ENCODE results near the gene CST7. TPM values are rescaled to one million over a fixed set of nuclear protein-coding genes. Genes with fewer than 3 reads are reported as not detected.

Gene CST7
- total RNA-seq, 1 donor from 2014 or later = 0.66 TPM

DNA sequence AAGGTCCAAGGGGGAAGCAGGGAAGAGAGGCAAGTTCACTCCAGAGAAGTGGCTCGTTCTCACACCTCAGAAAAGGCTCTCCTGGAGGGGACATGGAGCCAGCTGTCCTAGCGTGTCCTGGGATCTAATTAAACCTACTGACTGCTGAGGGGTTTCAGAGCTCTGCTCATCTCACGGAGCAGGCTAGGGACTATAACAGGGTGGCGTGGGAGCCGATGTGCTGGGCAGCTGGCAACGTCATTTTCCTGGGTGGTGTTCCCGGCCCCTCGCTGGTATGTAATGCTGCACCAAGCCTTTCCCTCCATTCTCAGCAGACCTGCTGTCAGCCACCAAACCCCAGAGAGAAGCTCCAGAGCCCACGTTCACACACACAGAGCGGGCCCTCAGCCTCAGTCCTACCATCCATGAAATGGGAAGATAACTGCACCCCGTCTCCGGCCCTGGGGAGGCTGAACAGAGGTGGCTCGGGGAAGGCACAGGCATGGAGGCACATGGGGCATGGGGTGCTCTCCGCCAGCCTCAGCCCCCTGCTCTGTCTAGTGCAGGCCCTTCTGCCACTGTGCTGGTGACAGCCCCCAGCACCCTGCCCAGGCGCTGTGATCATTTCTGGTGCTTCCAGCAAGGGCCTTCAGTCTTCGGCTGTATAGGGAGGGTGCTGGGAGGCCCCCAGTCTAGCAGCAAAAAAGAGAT is 1.9 kb downstream of the CST7 start:
- TF ChIP-seq, protein P1, sequence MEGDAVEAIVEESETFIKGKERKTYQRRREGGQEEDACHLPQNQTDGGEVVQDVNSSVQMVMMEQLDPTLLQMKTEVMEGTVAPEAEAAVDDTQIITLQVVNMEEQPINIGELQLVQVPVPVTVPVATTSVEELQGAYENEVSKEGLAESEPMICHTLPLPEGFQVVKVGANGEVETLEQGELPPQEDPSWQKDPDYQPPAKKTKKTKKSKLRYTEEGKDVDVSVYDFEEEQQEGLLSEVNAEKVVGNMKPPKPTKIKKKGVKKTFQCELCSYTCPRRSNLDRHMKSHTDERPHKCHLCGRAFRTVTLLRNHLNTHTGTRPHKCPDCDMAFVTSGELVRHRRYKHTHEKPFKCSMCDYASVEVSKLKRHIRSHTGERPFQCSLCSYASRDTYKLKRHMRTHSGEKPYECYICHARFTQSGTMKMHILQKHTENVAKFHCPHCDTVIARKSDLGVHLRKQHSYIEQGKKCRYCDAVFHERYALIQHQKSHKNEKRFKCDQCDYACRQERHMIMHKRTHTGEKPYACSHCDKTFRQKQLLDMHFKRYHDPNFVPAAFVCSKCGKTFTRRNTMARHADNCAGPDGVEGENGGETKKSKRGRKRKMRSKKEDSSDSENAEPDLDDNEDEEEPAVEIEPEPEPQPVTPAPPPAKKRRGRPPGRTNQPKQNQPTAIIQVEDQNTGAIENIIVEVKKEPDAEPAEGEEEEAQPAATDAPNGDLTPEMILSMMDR (IDR thresholded peaks at IDR 0.05; ENCODE audit: borderline replicate concordance) = no peak

DNA sequence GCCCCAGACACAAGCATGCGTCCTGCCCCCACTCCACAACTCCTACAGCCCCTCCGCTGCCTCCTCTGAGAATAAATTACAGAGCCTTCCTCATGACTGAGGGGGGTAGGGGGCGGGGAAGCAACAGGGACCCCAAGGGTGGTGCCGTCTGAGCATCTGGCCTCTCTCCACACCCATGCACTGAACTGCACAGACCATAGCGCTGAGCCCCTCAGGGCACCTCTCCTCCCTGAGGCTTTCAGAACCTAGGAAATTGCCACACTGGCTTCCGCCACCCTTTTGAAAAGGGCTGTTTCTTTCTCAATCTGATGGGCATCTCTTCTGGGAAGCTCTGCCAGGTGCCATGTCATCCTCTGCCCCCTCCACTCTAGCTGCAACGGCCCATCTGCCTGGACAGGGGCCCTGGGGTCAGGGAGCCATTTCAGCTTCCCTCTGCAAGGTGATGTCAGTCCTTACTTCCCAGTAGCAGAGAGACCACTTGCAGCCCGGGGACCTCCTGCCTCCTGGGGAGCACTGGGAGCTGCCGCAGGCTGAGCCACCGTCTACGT is 2.5 kb downstream of the CST7 start:
- no peaks in the 10 kb centered on the region for H3K4me1 ChIP-seq
- H3K4me3 ChIP-seq = no peak overlapping the region
- no peak overlapping the region for H3K27ac ChIP-seq (replicated peaks)
- H3K27me3 ChIP-seq (ENCODE audit: low read depth) = peaks cover 31% of the 10 kb centered on the region
- intact Hi-C loops (cut with micrococcal nuclease) = no loop called here
- DNase-seq = no peak
- peaks cover 15% of the 10 kb centered on the region for H3K9me3 ChIP-seq (replicated peaks)
- TF ChIP-seq, protein P1 (IDR thresholded peaks at IDR 0.05; ENCODE audit: borderline replicate concordance) = no peak
- H3K36me3 ChIP-seq = no peaks in the 10 kb centered on the region

More for the DNA sequence above, 1.9 kb downstream of the CST7 start:
- H3K4me3 ChIP-seq = no peak overlapping the region
- peaks cover 20% of the 10 kb centered on the region for H3K9me3 ChIP-seq (replicated peaks)
- DNase-seq = no peak
- H3K27me3 ChIP-seq (ENCODE audit: low read depth) = peaks cover 31% of the 10 kb centered on the region
- no peaks in the 10 kb centered on the region for H3K4me1 ChIP-seq
- H3K36me3 ChIP-seq = no peaks in the 10 kb centered on the region
- intact Hi-C loops (cut with micrococcal nuclease) = no loop called here
- H3K27ac ChIP-seq (replicated peaks) = no peak overlapping the region

DNA sequence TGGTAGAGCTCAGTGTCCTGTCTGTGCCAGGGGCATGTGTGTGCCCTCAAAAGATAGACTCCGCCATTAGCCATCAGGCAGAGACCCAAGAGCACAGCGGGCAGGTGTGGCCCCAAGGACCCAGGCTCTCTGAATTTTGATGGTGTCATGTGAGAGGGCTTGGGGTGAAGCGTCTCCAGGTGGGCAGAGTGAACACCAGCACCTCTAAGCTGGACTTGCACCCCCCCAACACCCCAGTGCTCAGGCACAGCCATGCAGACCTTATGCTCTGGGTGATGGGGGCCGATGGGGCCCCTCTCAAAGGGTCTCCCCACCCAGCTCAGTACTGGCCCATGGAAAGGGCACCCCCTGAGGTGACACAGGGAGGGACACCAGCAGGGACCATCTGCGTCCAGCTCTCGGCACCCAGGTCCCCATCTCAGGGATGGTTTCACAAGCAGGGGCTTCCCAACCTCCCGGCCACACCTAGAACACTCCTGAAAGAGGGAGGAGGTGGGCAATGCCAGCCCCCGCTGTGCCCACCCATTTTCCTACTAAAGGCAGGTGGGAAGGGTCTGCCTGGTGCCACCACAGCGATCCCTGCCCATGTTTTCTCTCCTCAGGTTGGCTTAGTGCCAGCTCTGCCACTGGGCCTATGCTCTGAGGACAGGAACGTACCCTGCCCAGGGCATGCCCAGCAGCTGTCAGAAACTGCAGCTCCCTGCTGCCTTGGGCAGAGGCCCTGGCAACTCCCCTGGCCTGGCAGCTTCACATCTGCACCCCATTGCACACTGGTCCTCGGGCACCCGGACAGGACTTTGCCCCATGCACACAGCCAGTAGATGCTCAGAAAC is 3.5 kb downstream of the CST7 start:
- no peak overlapping the region for H3K4me3 ChIP-seq
- peaks cover 6% of the 10 kb centered on the region for H3K9me3 ChIP-seq (replicated peaks)
- peaks cover 31% of the 10 kb centered on the region for H3K27me3 ChIP-seq (ENCODE audit: low read depth)
- H3K36me3 ChIP-seq = no peaks in the 10 kb centered on the region
- TF ChIP-seq, protein P1 (IDR thresholded peaks at IDR 0.05; ENCODE audit: borderline replicate concordance) = no peak
- no peaks in the 10 kb centered on the region for H3K4me1 ChIP-seq
- DNase-seq = no peak
- intact Hi-C loops (cut with micrococcal nuclease) = no loop called here
- H3K27ac ChIP-seq (replicated peaks) = no peak overlapping the region

DNA sequence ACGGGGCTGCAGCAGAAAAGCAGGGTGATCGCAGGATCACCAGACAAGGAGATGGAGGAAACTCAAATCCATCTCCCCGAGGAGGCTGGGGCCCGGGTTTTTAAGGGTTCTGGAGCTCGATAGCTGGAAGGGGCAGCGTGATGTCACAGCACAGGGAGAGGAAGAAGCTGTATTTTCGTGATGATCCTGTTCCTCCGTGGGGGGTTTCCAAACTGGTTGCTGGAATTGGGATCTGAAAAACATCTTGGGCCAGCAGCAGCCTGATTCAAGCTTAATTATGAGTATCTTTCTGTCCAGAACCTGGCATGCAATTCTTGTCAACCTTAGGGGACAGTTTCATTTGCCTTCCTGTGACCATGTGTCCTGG is 4.1 kb downstream of the CST7 start:
- intact Hi-C loops (cut with micrococcal nuclease) = no loop called here
- no peak overlapping the region for H3K27ac ChIP-seq (replicated peaks)
- no peak overlapping the region for H3K4me3 ChIP-seq
- H3K9me3 ChIP-seq (replicated peaks) = peaks cover under 1% of the 10 kb centered on the region
- peaks cover 31% of the 10 kb centered on the region for H3K27me3 ChIP-seq (ENCODE audit: low read depth)
- DNase-seq = no peak
- no peaks in the 10 kb centered on the region for H3K4me1 ChIP-seq
- TF ChIP-seq, protein P1 (IDR thresholded peaks at IDR 0.05; ENCODE audit: borderline replicate concordance) = no peak
- no peaks in the 10 kb centered on the region for H3K36me3 ChIP-seq

DNA sequence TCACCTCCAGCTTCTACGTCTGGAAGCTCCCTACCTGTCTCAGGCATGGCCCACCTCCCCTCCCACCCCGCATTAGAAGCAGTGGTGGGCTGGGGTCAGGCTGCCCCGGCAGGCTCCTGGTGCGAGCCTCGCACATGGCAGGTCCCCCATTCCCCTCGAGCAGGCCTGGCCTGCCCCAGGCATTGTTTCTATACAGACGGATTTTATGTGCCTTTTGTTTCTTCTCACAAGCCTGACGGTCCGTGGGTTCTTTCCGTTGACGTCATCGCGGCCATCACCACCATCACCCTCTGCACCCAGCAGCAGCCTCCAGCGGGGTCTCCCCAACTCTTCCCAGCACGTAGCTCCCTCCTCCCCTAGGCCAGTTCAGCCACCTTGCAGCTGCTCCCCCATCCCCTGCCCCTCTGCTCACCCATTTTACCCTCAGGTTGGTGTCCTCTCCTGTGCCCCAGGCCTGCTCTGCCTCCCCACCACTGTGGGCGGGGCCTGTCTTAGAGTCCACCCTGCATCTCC is 4.6 kb downstream of the CST7 start:
- Histone ChIP-seq H3K9me3 (replicated peaks) (no peaks in the 10 kb centered on the region), H3K27ac (replicated peaks) (no peak overlapping the region), H3K4me1 (no peaks in the 10 kb centered on the region), H3K4me3 (no peak overlapping the region), H3K36me3 (peaks cover 5% of the 10 kb centered on the region), H3K27me3 (ENCODE audit: low read depth) (peaks cover 31% of the 10 kb centered on the region)
- intact Hi-C loops (cut with micrococcal nuclease) = no loop called here
- TF ChIP-seq, protein P1 (IDR thresholded peaks at IDR 0.05; ENCODE audit: borderline replicate concordance) = no peak
- no peak for DNase-seq

All from left ventricle myocardium inferior (tissue), 1 donor.